ENCODE data around the gene YTHDF1. TPM values are rescaled to one million over a fixed set of nuclear protein-coding genes. Genes with fewer than 3 reads are reported as not detected.

The YTHDF1 gene
- total RNA-seq, 1 experiment from 2014 or later = 42.6 TPM

DNA sequence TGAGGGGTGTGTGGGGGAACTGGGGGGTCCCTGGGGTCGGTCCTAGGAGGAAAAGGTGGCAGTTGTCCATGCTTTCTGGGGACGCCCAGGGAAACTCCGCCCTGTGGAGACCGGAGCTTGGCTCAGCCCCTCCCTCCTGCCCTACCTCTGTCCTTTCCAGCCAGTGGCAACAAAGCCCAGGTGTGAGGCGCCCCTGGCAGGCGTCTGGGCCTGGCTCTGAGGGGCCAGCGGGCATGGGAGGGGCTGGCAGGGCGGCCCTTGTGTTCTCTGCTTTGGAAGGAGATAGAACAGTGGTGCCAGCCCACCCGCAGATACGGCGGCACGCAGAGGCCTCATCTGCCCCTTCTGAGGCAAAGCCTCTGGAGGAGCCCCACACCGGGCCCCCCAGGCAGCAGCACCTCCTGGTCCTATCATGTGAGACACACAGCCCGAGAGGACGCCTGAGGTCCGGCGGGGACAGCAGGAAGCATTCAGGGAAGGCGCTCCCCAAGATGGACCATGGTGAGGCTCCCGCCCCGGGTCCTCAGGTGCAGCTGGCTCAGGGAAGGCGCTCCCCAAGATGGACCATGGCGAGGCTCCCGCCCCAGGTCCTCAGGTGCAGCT lies 47.9 kb downstream of the YTHDF1 start:
- no peaks in the 10 kb centered on the region for H3K4me1 ChIP-seq (replicated peaks; ENCODE audit: insufficient read depth)
- H3K36me3 ChIP-seq (ENCODE audit: low read depth) = no peaks in the 10 kb centered on the region
- no peaks in the 10 kb centered on the region for H3K9me3 ChIP-seq (ENCODE audit: insufficient read depth, low read depth)
- BruUV-seq (replicated peaks) = no TSS peak
- no peak overlapping the region for H3K4me3 ChIP-seq
- no peaks in the 10 kb centered on the region for H3F3A ChIP-seq (ENCODE audit: insufficient read depth, low read depth)
- intact Hi-C loops (cut with micrococcal nuclease; ENCODE audit: unreplicated experiment) = no loop called here
- H3K27me3 ChIP-seq (ENCODE audit: insufficient read depth, low read depth) = peaks cover 81% of the 10 kb centered on the region
- TF ChIP-seq EZH2 (IDR thresholded peaks at IDR 0.05; ENCODE audit: low read depth) = no peak
- TF ChIP-seq, protein P1, sequence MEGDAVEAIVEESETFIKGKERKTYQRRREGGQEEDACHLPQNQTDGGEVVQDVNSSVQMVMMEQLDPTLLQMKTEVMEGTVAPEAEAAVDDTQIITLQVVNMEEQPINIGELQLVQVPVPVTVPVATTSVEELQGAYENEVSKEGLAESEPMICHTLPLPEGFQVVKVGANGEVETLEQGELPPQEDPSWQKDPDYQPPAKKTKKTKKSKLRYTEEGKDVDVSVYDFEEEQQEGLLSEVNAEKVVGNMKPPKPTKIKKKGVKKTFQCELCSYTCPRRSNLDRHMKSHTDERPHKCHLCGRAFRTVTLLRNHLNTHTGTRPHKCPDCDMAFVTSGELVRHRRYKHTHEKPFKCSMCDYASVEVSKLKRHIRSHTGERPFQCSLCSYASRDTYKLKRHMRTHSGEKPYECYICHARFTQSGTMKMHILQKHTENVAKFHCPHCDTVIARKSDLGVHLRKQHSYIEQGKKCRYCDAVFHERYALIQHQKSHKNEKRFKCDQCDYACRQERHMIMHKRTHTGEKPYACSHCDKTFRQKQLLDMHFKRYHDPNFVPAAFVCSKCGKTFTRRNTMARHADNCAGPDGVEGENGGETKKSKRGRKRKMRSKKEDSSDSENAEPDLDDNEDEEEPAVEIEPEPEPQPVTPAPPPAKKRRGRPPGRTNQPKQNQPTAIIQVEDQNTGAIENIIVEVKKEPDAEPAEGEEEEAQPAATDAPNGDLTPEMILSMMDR (conservative IDR thresholded peaks at IDR 0.05) = no peak
- peaks cover 12% of the 10 kb centered on the region; the same call in 1 of the 2 replicates for H4K20me1 ChIP-seq (ENCODE audit: insufficient read depth)
- CTCF ChIA-PET = no interaction called here
- POLR2A ChIA-PET (ENCODE audit: unreplicated experiment) = no interaction called here
- no peak overlapping the region for H2AFZ ChIP-seq
- H3K4me2 ChIP-seq = no peak overlapping the region
- H3K27ac ChIP-seq = no peak overlapping the region
- no peaks in the 10 kb centered on the region for H3K9me2 ChIP-seq (ENCODE audit: insufficient read depth)
- no peak for DNase-seq
- H3K79me2 ChIP-seq (ENCODE audit: low read depth) = no peaks in the 10 kb centered on the region

DNA sequence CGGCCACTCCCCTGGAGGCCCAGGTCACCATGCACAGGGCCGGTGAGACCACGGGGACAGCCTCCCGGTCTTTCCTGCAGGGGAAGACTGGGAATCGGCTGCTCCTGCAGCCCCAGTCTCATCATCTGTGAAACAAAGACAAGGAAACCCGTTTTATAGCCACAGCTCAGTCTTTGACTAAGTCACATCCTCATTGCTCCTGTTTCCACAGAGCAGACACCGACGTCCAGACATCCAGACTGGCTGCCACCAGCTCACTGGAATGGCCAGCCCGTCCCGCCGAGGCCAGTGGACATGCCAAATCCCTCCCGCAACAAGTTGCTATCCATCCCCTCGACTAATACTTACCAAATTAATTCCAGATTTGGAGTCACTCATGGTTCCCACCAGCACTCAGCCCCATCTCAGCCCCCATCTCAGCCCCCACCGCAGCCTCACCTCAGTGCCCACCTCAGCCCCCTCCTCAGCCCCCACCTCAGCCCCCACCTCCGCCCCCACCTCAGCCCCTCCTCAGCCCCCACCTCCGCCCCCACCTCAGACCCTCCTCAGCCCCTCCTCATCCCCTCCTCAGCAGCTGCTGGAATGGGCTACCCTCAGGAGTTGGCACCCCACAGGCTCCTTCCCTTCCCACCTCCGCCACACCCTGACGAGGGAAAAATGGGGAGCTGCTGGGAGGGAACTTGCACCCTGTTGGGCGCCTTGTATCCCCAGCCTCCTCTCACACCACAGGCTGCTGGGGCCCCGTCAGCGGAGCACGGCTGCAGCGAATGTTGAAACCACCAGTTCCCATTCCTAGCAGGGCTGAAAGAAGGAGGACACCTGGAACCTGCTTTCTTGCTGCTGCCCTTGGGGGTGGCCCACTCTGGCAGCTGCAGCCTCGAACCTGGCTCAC lies 48.7 kb downstream of the YTHDF1 start:
- H4K20me1 ChIP-seq (ENCODE audit: insufficient read depth) = peaks cover 12% of the 10 kb centered on the region; the same call in 1 of the 2 replicates
- DNase-seq = no peak
- no peaks in the 10 kb centered on the region for H3K79me2 ChIP-seq (ENCODE audit: low read depth)
- no peak overlapping the region for H2AFZ ChIP-seq
- H3K4me1 ChIP-seq (replicated peaks; ENCODE audit: insufficient read depth) = no peaks in the 10 kb centered on the region
- no peaks in the 10 kb centered on the region for H3F3A ChIP-seq (ENCODE audit: insufficient read depth, low read depth)
- BruUV-seq (replicated peaks) = no TSS peak
- intact Hi-C loops (cut with micrococcal nuclease; ENCODE audit: unreplicated experiment) = no loop called here
- H3K4me3 ChIP-seq = no peak overlapping the region
- H3K4me2 ChIP-seq = no peak overlapping the region
- no peaks in the 10 kb centered on the region for H3K9me2 ChIP-seq (ENCODE audit: insufficient read depth)
- H3K36me3 ChIP-seq (ENCODE audit: low read depth) = no peaks in the 10 kb centered on the region
- no peak overlapping the region for H3K27ac ChIP-seq
- H3K27me3 ChIP-seq (ENCODE audit: insufficient read depth, low read depth) = peaks cover 81% of the 10 kb centered on the region
- TF ChIP-seq, protein P1 (conservative IDR thresholded peaks at IDR 0.05) = no peak
- no peak for TF ChIP-seq EZH2 (IDR thresholded peaks at IDR 0.05; ENCODE audit: low read depth)
- POLR2A ChIA-PET (ENCODE audit: unreplicated experiment) = no interaction called here
- CTCF ChIA-PET = no interaction called here
- H3K9me3 ChIP-seq (ENCODE audit: insufficient read depth, low read depth) = no peaks in the 10 kb centered on the region

DNA sequence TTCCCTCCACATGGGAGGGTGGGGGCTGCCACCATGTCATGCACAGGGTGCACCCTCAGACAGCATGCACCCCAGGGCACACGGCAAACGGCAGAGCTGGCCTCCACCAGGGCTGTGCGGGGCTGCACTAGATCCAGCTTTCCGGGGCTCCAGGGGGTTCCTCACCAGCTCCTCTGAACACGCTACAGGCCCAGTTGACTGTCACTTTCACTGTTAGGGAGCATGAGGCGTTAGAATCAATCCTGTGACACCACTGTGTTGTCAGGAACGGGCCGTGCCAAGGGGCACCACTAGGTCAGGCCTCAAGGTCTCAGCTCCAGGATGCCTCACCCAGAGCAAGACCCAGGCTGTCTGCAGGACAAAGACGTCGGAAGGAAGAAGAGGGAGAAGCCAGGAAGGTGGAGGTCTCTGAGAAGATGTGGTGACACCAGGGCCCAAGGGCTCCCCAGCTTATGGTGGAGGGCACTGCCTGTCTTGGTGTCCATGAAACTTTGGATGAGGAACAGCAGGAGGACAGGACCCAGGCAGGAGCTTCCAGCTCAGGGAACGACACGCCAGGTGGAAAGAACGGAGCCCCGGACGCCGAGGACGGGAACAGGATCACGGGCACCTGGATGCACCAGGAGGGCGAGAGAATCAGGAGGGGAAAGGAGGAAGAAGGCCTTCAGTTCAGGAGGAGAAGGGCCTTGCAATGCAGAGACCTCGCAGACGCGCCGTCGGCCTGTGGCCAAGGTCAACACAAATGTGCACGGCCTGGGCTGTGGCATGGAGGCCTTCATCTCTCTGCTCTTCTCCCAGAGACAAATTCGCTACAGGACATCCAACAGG lies 49.5 kb downstream of the YTHDF1 start:
- BruUV-seq (replicated peaks) = no TSS peak
- Histone ChIP-seq H3K9me2 (ENCODE audit: insufficient read depth) (no peaks in the 10 kb centered on the region), H3K9me3 (ENCODE audit: insufficient read depth, low read depth) (no peaks in the 10 kb centered on the region), H4K20me1 (ENCODE audit: insufficient read depth) (peaks cover 12% of the 10 kb centered on the region; the same call in 1 of the 2 replicates), H3K4me3 (no peak overlapping the region), H3K4me2 (no peak overlapping the region), H3K36me3 (ENCODE audit: low read depth) (no peaks in the 10 kb centered on the region), H2AFZ (no peak overlapping the region), H3K27me3 (ENCODE audit: insufficient read depth, low read depth) (peaks cover 81% of the 10 kb centered on the region), H3K79me2 (ENCODE audit: low read depth) (no peaks in the 10 kb centered on the region), H3F3A (ENCODE audit: insufficient read depth, low read depth) (no peaks in the 10 kb centered on the region), H3K27ac (no peak overlapping the region), H3K4me1 (replicated peaks; ENCODE audit: insufficient read depth) (no peaks in the 10 kb centered on the region)
- intact Hi-C loops (cut with micrococcal nuclease; ENCODE audit: unreplicated experiment) = no loop called here
- POLR2A ChIA-PET (ENCODE audit: unreplicated experiment) = no interaction called here
- CTCF ChIA-PET = no interaction called here
- TF ChIP-seq, protein P1 (conservative IDR thresholded peaks at IDR 0.05) = no peak
- no peak for TF ChIP-seq EZH2 (IDR thresholded peaks at IDR 0.05; ENCODE audit: low read depth)
- DNase-seq = no peak
